H9 (cell line): Measurements from ENCODE around the gene TNFSF4. TPM values are rescaled to one million over a fixed set of nuclear protein-coding genes. Genes with fewer than 3 reads are reported as not detected.

Experiments used
- DNase-seq: peaks from one replicate; pipeline ENCODE4 v3.0.0-alpha.2; 2017
- H2AFZ ChIP-seq: one replicate; pipeline ENCODE4 v1.6.1; 2013; ENCODE audit warnings: mild to moderate bottlenecking, low read length, control low read depth, moderate library complexity
- H2AK5ac ChIP-seq: 2 replicates; pipeline ENCODE4 v1.6.1; 2013; ENCODE audit warnings: low read length, control low read depth, mixed read lengths; ENCODE audit not compliant: insufficient read length
- H2BK120ac ChIP-seq: one replicate; pipeline ENCODE4 v1.6.1; 2013; ENCODE audit warnings: low read depth, mild to moderate bottlenecking, low read length, control low read depth, inconsistent platforms; ENCODE audit not compliant: poor library complexity, severe bottlenecking
- H2BK12ac ChIP-seq: 2 replicates; pipeline ENCODE4 v1.6.1; 2013; ENCODE audit warnings: low read length, control low read depth, mixed read lengths, low read depth; ENCODE audit not compliant: insufficient read length
- H2BK15ac ChIP-seq: 2 replicates; pipeline ENCODE4 v1.6.1; 2013; ENCODE audit warnings: low read depth, low read length, control low read depth
- H2BK20ac ChIP-seq: one replicate; pipeline ENCODE4 v1.6.1; 2013; ENCODE audit warnings: low read depth, mild to moderate bottlenecking, low read length, control low read depth, inconsistent platforms; ENCODE audit not compliant: poor library complexity, severe bottlenecking
- H2BK5ac ChIP-seq: 2 replicates; pipeline ENCODE4 v1.6.1; 2013; ENCODE audit warnings: low read length, control low read depth, mixed read lengths; ENCODE audit not compliant: insufficient read length
- H3K14ac ChIP-seq: 2 replicates; pipeline ENCODE4 v1.6.1; 2013; ENCODE audit warnings: low read length, control low read depth; ENCODE audit not compliant: insufficient read depth
- H3K18ac ChIP-seq: 2 replicates; pipeline ENCODE4 v1.6.1; 2013; ENCODE audit warnings: low read depth, mild to moderate bottlenecking, mixed read lengths, low read length, control low read depth; ENCODE audit not compliant: insufficient read length
- H3K23ac ChIP-seq: 2 replicates; pipeline ENCODE4 v1.6.1; 2013; ENCODE audit warnings: low read length, control low read depth, mixed read lengths, low read depth; ENCODE audit not compliant: insufficient read length
- H3K23me2 ChIP-seq: 2 replicates; pipeline ENCODE4 v1.6.1; 2013; ENCODE audit warnings: low read depth, mild to moderate bottlenecking, mixed read lengths, low read length, control low read depth; ENCODE audit not compliant: insufficient read length, poor library complexity, severe bottlenecking
- H3K27ac ChIP-seq: 2 replicates; pipeline ENCODE4 v1.5.1; 2013; ENCODE audit warnings: low read length, control low read depth, mixed read lengths, low read depth; ENCODE audit not compliant: insufficient read length
- H3K27me3 ChIP-seq: 2 replicates; pipeline ENCODE4 v1.6.1; 2013; ENCODE audit warnings: low read length, control low read depth, inconsistent platforms; ENCODE audit not compliant: insufficient read depth
- H3K4ac ChIP-seq: 2 replicates; pipeline ENCODE4 v1.6.1; 2013; ENCODE audit warnings: low read depth, mild to moderate bottlenecking, control low read depth, inconsistent platforms, low read length, moderate library complexity
- H3K4me1 ChIP-seq: 2 replicates; pipeline ENCODE4 v1.6.1; 2013; ENCODE audit warnings: low read length, control low read depth, inconsistent platforms; ENCODE audit not compliant: insufficient read depth
- H3K4me2 ChIP-seq: 2 replicates; pipeline ENCODE4 v1.6.1; 2013; ENCODE audit warnings: low read length, control low read depth, mixed read lengths; ENCODE audit not compliant: insufficient read length, insufficient read depth
- H3K56ac ChIP-seq: 2 replicates; pipeline ENCODE4 v1.6.1; 2013; ENCODE audit warnings: low read depth, mild to moderate bottlenecking, mixed read lengths, low read length, control low read depth; ENCODE audit not compliant: insufficient read length
- H3K79me1 ChIP-seq: 2 replicates; pipeline ENCODE4 v1.6.1; 2013; ENCODE audit warnings: low read depth, mild to moderate bottlenecking, moderate library complexity, low read length, control low read depth, inconsistent platforms; ENCODE audit not compliant: insufficient read depth, poor library complexity, severe bottlenecking
- H3K79me2 ChIP-seq: 2 replicates; pipeline ENCODE4 v1.6.1; 2013; ENCODE audit warnings: low read length, control low read depth, inconsistent platforms; ENCODE audit not compliant: insufficient read depth
- H3K9ac ChIP-seq: 2 replicates; pipeline ENCODE4 v1.6.1; 2013; ENCODE audit warnings: low read length, control low read depth, mixed read lengths; ENCODE audit not compliant: insufficient read length; ENCODE audit errors: extremely low read depth
- H3K9me3 ChIP-seq: one replicate; pipeline ENCODE4 v1.6.1; 2013; ENCODE audit warnings: low read depth, low read length, inconsistent platforms; ENCODE audit not compliant: control insufficient read depth
- H3T11ph ChIP-seq: one replicate; pipeline ENCODE4 v1.6.1; 2013; ENCODE audit warnings: mild to moderate bottlenecking, low read length, control low read depth, inconsistent platforms
- H4K20me1 ChIP-seq: one replicate; pipeline ENCODE4 v1.6.1; 2013; ENCODE audit not compliant: control insufficient read depth, insufficient read length, insufficient read depth
- H4K5ac ChIP-seq: 2 replicates; pipeline ENCODE4 v1.6.1; 2013; ENCODE audit warnings: low read depth, mild to moderate bottlenecking, mixed read lengths, low read length, control low read depth; ENCODE audit not compliant: insufficient read length
- H4K8ac ChIP-seq: replicated peaks from 2 replicates; pipeline ENCODE4 v1.6.1; 2013; ENCODE audit warnings: low read length, control low read depth, mixed read lengths, low read depth; ENCODE audit not compliant: insufficient read length
- H4K91ac ChIP-seq: 2 replicates; pipeline ENCODE4 v1.6.1; 2013; ENCODE audit warnings: low read depth, mild to moderate bottlenecking, moderate library complexity, mixed read lengths, low read length, control low read depth; ENCODE audit not compliant: insufficient read length
- H3K27ac Mint-ChIP-seq, 3 experiments: 2 replicates in 2 of 3; 3 replicates in 1 of 3; pipeline ENCODE4 v1.8.0; 2020 to 2021; ENCODE audit warnings: mixed read lengths in 3 of 3, mild to moderate bottlenecking in 1 of 3, moderate library complexity in 1 of 3
- H3K27me3 Mint-ChIP-seq: 2 replicates; pipeline ENCODE4 v1.8.0; 2021; ENCODE audit warnings: low read depth, mild to moderate bottlenecking, moderate library complexity, mixed read lengths
- H3K36me3 Mint-ChIP-seq, 3 experiments: 2 replicates in 2 of 3; 3 replicates in 1 of 3; pipeline ENCODE4 v1.8.0; 2020 to 2021; ENCODE audit warnings: low read depth in 3 of 3, mixed read lengths in 3 of 3; ENCODE audit not compliant: insufficient read depth in 1 of 3
- H3K4me1 Mint-ChIP-seq, 2 experiments: 2 replicates each; pipeline ENCODE4 v1.8.0; 2020; ENCODE audit warnings: mixed read lengths in 2 of 2
- H3K4me3 Mint-ChIP-seq, 2 experiments: 2 replicates in 1 of 2; 3 replicates in 1 of 2; pipeline ENCODE4 v1.8.0; 2020 to 2021; ENCODE audit warnings: mild to moderate bottlenecking in 2 of 2, mixed read lengths in 2 of 2, moderate library complexity in 1 of 2
- H3K9me3 Mint-ChIP-seq, 2 experiments: 2 replicates in 1 of 2; 3 replicates in 1 of 2; pipeline ENCODE4 v1.8.0; 2020; ENCODE audit warnings: mild to moderate bottlenecking in 2 of 2, mixed read lengths in 2 of 2, moderate library complexity in 1 of 2
- WGBS: extraction: QIAGEN DNeasy Blood & Tissue Kit; methylation state at CpG from one replicate; pipeline ENCODE4 v1.1.7; 2013; ENCODE audit warnings: missing lambda C conversion rate, low lambda C conversion rate, mixed read lengths; ENCODE audit not compliant: insufficient read length; ENCODE audit errors: extremely low coverage; 5-methylcytosine and 5-hydroxymethylcytosine counted together
- total RNA-seq: library from RNA; stranded (reverse); gene quantifications from 2 replicates; pipeline ENCODE4 v1.2.1, GENCODE V29; 2021
- TF ChIP-seq, protein P1 (sequence below): fragments of 200-600 bp; sonication (generic); conservative IDR thresholded peaks from 3 replicates; pipeline ENCODE4 v1.8.0; 2021; ENCODE audit warnings: antibody characterized with exemption, mild to moderate bottlenecking

TNFSF4 gene
- total RNA-seq, 1 experiment from 2014 or later, result 0.28 TPM

DNA sequence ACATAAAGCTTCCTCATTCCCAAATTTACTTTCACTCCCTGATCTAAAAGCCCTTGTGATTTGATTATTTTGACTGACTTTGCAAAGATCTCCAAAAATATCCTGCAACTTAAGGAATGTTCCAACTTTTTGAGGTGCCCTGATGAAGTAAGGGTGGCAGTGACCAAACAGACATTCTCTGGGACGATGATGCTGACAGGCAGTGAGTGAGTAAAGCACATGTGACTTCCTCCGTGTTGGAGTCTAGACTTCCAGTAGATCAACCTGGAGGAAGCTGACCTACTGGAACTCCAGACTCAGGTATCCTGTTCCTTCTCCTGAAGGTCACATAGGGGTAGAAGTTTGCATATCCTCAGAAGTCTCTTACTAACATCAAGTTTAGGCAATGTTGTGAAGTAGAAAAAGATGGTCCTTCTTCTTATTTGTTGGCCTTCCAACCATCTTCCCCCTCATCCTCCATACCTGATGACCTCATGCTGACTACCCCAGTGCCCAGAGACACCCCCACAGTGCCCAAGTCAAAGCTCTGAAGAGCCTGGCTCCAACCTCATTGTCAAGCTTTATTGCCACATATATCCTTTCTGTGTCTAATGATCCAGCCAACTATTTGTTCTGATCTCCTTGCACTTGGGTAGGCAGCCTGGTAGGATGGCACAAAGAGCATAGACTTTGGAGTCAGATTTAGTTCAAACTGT, 16.0 kb downstream of the TNFSF4 start:
- Mint-ChIP-seq H3K4me1 (no peaks in the 10 kb centered on the region), H3K27me3 (no peaks in the 10 kb centered on the region), H3K36me3 (no peaks in the 10 kb centered on the region), H3K27ac (peak overlapping the region in 1 of 3 experiments; percentile 27; a peak in 1 of 7 replicates), H3K9me3 (no peaks in the 10 kb centered on the region), H3K4me3 (no peak overlapping the region)
- Histone ChIP-seq H2BK5ac (no peak overlapping the region), H4K91ac (no peak overlapping the region), H3K27ac (no peak overlapping the region), H3K79me1 (no peaks in the 10 kb centered on the region), H3K56ac (no peak overlapping the region), H2BK15ac (no peak overlapping the region), H2BK12ac (no peak overlapping the region), H4K8ac (no peak overlapping the region), H2AFZ (no peak overlapping the region), H3K23me2 (no peaks in the 10 kb centered on the region), H3K18ac (no peak overlapping the region), H3K9me3 (no peaks in the 10 kb centered on the region), H3K9ac (no peak overlapping the region), H2AK5ac (no peak overlapping the region), H3K27me3 (no peaks in the 10 kb centered on the region), H3K14ac (no peak overlapping the region), H3K4ac (no peak overlapping the region), H4K5ac (no peak overlapping the region), H3K23ac (no peak overlapping the region), H2BK120ac (no peak overlapping the region), H3K4me1 (peaks cover 3% of the 10 kb centered on the region; the same call in 1 of the 2 replicates), H3K4me2 (no peak overlapping the region), H3K79me2 (no peaks in the 10 kb centered on the region), H2BK20ac (no peak overlapping the region), H3T11ph (no peak overlapping the region), H4K20me1 (no peaks in the 10 kb centered on the region)
- TF ChIP-seq, protein P1, sequence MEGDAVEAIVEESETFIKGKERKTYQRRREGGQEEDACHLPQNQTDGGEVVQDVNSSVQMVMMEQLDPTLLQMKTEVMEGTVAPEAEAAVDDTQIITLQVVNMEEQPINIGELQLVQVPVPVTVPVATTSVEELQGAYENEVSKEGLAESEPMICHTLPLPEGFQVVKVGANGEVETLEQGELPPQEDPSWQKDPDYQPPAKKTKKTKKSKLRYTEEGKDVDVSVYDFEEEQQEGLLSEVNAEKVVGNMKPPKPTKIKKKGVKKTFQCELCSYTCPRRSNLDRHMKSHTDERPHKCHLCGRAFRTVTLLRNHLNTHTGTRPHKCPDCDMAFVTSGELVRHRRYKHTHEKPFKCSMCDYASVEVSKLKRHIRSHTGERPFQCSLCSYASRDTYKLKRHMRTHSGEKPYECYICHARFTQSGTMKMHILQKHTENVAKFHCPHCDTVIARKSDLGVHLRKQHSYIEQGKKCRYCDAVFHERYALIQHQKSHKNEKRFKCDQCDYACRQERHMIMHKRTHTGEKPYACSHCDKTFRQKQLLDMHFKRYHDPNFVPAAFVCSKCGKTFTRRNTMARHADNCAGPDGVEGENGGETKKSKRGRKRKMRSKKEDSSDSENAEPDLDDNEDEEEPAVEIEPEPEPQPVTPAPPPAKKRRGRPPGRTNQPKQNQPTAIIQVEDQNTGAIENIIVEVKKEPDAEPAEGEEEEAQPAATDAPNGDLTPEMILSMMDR, result no peak
- no peak for DNase-seq
- no CpG with 5 or more reads among the region's 2 CpGs for whole genome bisulfite sequencing
